NCI-H460 (cell line): ENCODE results near the gene S100G. TPM values are rescaled to one million over a fixed set of nuclear protein-coding genes. Genes with fewer than 3 reads are reported as not detected.

Source experiments
- DNase-seq: peaks from one replicate; pipeline ENCODE4 v3.0.0-alpha.2; 2016; ENCODE audit warnings: low read depth; ENCODE audit errors: extremely low read depth
- small RNA-seq, 2 experiments: library from RNA; depleted of rRNA; stranded (forward); fragments of <200 nt; gene quantifications; one replicate each; pipeline ENCODE3, GENCODE V24; 2014
- total RNA-seq: library from RNA; depleted of rRNA; stranded (reverse); fragments of >200 nt; shearing (Covaris generic); gene quantifications from 2 replicates; pipeline ENCODE4 v1.2.3, GENCODE V29; 2014; rRNA removed

Gene S100G
- total RNA-seq, 1 experiment from 2014 or later = not detected

- DNase-seq = no peak
These were observed 53.0 kb downstream of the S100G start for GRCh38 chrX:16702700-16703599.

Small RNAs within 50 kb of the gene (small RNA-seq; reads per million reads assigned to genes)
- gene MIR548AM = 0 reads per million in 2 experiments

Other genes starting within 250 kb of the S100G start
- 16.0 and 19.8 TPM in 2 replicates for gene CTPS2, start 62.5 kb downstream of the S100G start, total RNA-seq
- 30.9 and 34.8 TPM in 2 replicates for gene SYAP1, start 69.5 kb downstream of the S100G start, total RNA-seq
- 32.6 and 38.3 TPM in 2 replicates for gene TXLNG, start 136.3 kb downstream of the S100G start, total RNA-seq
- 130 and 146 TPM in 2 replicates for gene RBBP7, start 220.2 kb downstream of the S100G start, total RNA-seq